AG09309 (cell line): Measurements from ENCODE around the gene PSMB10.

Experiments
- DNase-seq: peaks from one replicate; pipeline ENCODE4 v3.0.0-alpha.2; 2010; ENCODE audit warnings: low read depth
- H3K4me3 ChIP-seq: 2 replicates; pipeline ENCODE4 v1.5.1; 2011; ENCODE audit warnings: mild to moderate bottlenecking, low read depth, low read length, moderate library complexity; ENCODE audit not compliant: control insufficient read depth
- TF ChIP-seq, protein P1 (sequence below): IDR thresholded peaks from 2 replicates; pipeline ENCODE4 v1.5.1; 2011; ENCODE audit warnings: mild to moderate bottlenecking, low read depth, low read length, inconsistent platforms; ENCODE audit not compliant: insufficient read depth, control insufficient read depth; ENCODE audit errors: missing control alignments

PSMB10 gene

DNA sequence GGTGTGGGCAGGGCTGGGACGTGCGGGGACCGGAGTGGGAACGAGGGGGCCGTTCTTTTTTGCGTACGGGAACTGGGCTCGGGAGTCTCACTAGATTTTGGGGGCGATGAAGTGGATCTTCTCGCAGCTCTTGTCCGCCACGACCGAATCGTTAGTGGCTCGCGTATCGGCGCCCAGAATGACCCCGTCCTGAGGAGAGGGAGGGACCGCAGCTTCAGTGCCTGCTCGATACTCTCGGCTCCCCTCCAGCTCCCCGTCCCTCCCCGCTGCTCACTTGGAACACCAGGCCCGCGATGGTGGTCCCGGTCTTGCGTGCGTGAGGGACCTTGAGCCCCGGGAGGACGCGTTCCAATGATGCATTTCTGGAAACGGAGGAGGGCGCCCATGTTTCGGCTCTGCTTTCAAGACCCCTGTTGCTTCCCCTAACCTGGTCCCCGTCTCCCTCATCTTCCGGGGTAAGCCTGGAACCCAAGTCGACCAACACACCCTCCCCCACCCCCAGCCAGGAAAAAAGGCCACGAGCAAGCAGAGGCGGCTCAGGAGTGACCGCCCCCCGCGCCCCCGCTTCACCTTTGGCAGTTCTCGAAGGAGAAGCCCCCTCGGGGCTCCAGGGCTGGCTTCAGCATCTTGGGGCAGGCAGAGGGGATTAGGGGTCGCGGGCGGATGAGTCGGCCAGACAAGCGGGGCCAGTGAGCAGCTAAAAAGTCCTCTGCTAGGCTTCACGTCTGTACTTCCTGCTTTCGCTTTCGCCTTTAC lies at the start of gene PSMB10:
Gene PSMB10, minus strand, starts transcription at position 727 of the 756 bp plus-strand sequence. Its CDS starts 101 bp downstream, at position 626.
- TF ChIP-seq, protein P1, sequence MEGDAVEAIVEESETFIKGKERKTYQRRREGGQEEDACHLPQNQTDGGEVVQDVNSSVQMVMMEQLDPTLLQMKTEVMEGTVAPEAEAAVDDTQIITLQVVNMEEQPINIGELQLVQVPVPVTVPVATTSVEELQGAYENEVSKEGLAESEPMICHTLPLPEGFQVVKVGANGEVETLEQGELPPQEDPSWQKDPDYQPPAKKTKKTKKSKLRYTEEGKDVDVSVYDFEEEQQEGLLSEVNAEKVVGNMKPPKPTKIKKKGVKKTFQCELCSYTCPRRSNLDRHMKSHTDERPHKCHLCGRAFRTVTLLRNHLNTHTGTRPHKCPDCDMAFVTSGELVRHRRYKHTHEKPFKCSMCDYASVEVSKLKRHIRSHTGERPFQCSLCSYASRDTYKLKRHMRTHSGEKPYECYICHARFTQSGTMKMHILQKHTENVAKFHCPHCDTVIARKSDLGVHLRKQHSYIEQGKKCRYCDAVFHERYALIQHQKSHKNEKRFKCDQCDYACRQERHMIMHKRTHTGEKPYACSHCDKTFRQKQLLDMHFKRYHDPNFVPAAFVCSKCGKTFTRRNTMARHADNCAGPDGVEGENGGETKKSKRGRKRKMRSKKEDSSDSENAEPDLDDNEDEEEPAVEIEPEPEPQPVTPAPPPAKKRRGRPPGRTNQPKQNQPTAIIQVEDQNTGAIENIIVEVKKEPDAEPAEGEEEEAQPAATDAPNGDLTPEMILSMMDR = no peak
- DNase-seq = peak; percentile 38
- peak within 1 kb of the TSS; percentile 98 for H3K4me3 ChIP-seq

DNA sequence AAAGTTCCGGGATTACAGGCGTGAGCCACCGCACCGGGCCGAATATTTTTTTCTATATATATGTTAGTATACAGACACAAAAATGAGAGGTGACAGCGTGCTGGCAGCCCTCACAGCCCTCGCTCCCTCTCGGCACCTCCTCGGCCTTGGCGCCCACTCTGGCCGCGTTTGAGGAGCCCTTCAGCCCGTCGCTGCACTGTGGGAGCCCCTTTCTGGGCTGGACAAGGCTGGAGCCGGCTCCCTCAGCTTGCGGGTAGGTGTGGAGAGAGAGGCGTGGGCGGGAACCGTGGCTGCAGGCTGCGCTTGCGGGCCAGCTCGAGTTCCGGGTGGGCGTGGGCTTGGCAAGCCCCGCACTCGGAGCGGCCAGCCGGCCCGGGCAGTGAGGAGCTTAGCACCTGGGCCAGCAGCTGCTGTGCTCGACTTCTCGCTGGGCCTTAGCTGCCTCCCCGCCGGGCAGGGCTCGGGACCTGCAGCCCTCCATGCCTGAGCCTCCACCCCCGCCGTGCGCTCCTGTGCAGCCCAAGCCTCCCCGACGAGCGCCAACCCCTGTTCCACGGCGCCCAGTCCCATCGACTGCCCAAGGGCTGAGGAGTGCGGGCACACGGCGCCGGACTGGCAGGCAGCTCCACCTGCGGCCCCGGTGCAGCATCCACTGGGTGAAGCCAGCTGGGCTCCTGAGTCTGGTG lies 45.5 kb upstream of the PSMB10 start:
- TF ChIP-seq, protein P1 = no peak
- no peak for DNase-seq
- H3K4me3 ChIP-seq = no peak overlapping the region

DNA sequence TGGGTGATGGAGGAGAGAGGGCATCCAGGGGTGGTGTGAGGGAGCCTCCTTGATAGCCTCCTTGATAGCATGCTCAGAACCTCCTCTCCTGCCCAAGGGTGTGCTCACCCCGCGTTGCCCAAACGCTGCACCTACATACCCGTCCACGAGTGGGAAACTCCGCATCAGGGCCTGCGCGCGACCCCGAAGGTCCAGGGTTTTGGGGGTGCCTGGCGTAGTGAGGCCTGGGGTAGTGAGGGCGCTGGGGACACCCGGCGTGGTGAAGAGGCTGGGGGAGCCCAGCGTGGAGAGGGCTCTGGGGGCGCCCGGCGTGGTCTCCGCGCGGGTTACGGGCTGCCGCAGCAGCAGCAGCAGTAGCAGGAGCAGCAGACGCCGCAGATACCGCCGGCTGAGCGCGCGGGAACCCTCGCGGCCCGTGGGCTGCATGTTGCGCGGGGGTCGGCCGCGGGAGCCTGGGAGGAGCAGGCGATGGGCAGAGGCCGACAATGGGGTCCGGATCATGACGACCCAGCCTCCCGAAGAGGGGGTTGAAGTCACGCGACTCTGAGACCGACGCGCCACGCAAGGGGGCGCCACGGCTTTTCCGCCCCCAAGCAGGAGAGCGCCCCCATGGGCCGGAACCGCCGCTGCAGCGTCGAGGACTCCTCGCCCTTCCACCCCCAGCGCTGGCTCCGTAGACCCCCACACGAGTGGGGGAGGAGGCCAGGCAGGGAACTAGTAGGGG lies 43.5 kb upstream of the PSMB10 start, which contains the start of gene DPEP3:
Gene DPEP3, minus strand, starts transcription at position 545 of the 724 bp plus-strand sequence. Its CDS starts 119 bp downstream, at position 426.
- H3K4me3 ChIP-seq = no peak within 1 kb of the TSS
- TF ChIP-seq, protein P1 = peak; percentile 5
- DNase-seq = no peak

GRCh38 chr16:67977469-67978227 lies 41.0 kb upstream of the PSMB10 start:
- no peak overlapping the region for H3K4me3 ChIP-seq
- DNase-seq = no peak
- TF ChIP-seq, protein P1 = no peak

DNA sequence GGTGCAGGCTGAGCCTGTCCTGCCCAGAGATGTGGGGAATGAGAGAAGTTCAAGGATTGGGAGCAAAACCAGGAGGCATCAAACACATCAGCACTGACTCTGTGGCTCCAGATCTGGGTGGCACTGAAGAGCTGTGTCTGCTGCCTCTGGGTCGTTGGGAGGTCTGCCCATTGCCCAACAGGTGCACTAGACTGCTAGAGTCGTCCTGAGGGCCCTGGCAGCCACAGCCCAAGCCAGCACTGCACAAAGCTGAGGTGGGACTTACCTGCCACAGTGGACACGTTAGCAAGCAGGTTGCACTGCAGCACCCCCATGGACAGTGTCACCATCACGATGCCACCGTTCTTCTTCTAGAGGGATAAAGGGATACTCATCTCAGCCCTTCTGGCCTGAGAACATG lies 40.4 kb upstream of the PSMB10 start:
- DNase-seq = no peak
- TF ChIP-seq, protein P1 = no peak

GRCh38 chr16:67976205-67976604 lies 39.6 kb upstream of the PSMB10 start:
- no peak for DNase-seq
- no peak overlapping the region for H3K4me3 ChIP-seq
- TF ChIP-seq, protein P1 = no peak

More for the DNA sequence above, 40.4 kb upstream of the PSMB10 start:
- no peak overlapping the region for H3K4me3 ChIP-seq
